OCI-LY3 (cell line): ENCODE data around the gene UROC1.

ENCODE experiments used
- CTCF ChIP-seq: fragments of 200-600, 300-600 bp; sonication (generic); IDR thresholded peaks from 2 replicates; pipeline ENCODE4 v1.5.1; 2014; ENCODE audit warnings: antibody characterized with exemption, low read length, low read depth
- EZH2phosphoT487 ChIP-seq: fragments of 200-600 bp; shearing (Covaris generic); IDR thresholded peaks from 2 replicates; pipeline ENCODE4 v1.6.1; 2018; ENCODE audit warnings: antibody characterized with exemption, mixed run types, low read depth

- TF ChIP-seq CTCF (no peak), EZH2phosphoT487 (no peak)
Observed at GRCh38 chr3:126527455-126528211, 10.1 kb upstream of the UROC1 start.
